ENCODE measurements around the gene TOLLIP.

Gene TOLLIP

DNA sequence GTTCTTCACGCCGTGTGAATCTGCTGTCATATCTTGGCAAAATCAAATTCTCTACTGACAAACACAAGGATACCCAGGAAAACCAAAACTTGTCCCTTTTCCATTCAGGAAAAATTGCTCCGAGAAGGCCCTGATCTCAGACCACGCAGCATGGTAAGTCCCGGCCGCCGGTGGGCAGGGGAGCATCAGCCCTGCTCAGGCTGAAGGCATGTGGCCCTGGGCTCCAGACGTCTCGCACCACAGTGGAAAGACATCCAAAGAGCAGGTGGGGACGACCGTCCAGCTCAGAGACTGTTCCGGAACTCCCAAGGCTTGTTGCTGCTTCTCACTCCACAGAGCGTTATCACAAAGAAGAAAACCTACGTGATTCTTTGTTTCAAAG lies 29.8 kb downstream of the TOLLIP start:
- H2AK5ac ChIP-seq (ENCODE audit: low read depth, low read length): no peak overlapping the region
- H3K27ac ChIP-seq (replicated peaks; ENCODE audit: low read length): no peak overlapping the region
- no peak overlapping the region for H3K18ac ChIP-seq (ENCODE audit: low read length)
- no peak overlapping the region for H2BK12ac ChIP-seq (ENCODE audit: low read length)
- H4K8ac ChIP-seq (ENCODE audit: low read depth, low read length): no peak overlapping the region
- H3K4me3 ChIP-seq (ENCODE audit: low read length in 2 of 2): no peak overlapping the region
- no CpG with 5 or more reads among the region's 14 CpGs for WGBS, 2 donors (ENCODE audit: extremely low coverage in 2 of 2, insufficient read length in 2 of 2, insufficient replicate concordance in 1 of 2)
- no peak overlapping the region for H2AFZ ChIP-seq (ENCODE audit: low read length)
- H3K36me3 ChIP-seq (replicated peaks in 1 of 2; ENCODE audit: control insufficient read depth in 2 of 2, insufficient read depth in 2 of 2, low read length in 2 of 2): peaks cover 15 to 75% of the 10 kb centered on the region in 2 donors
- no peak overlapping the region for H3K4me2 ChIP-seq (ENCODE audit: insufficient read depth, low read length, poor library complexity, severe bottlenecking)
- no peaks in the 10 kb centered on the region for H3K4me1 ChIP-seq (ENCODE audit: control insufficient read depth in 2 of 2, insufficient read depth in 1 of 2, low read depth in 1 of 2, low read length in 2 of 2)
- no peak overlapping the region for H3K4ac ChIP-seq (ENCODE audit: low read length)
- H2BK15ac ChIP-seq (ENCODE audit: low read length): no peak overlapping the region
- H2BK5ac ChIP-seq (ENCODE audit: low read length): no peak overlapping the region
- no peaks in the 10 kb centered on the region for H3K9me3 ChIP-seq (replicated peaks in 1 of 2; ENCODE audit: control insufficient read depth in 2 of 2, insufficient read depth in 1 of 2, low read depth in 1 of 2, low read length in 2 of 2)
- peak overlapping the region; percentile 65 for H3K23ac ChIP-seq (ENCODE audit: low read depth, low read length, poor library complexity)
- peak overlapping the region; percentile 21 for H3K9ac ChIP-seq (ENCODE audit: low read depth, low read length, poor library complexity)
- H4K91ac ChIP-seq (ENCODE audit: low read depth, low read length, poor library complexity): no peak overlapping the region
- H2BK120ac ChIP-seq (ENCODE audit: low read depth, low read length): no peak overlapping the region
- no peaks in the 10 kb centered on the region for H3K27me3 ChIP-seq (ENCODE audit: control insufficient read depth in 3 of 3, insufficient read depth in 3 of 3, low read depth in 1 of 3, low read length in 3 of 3)
- no peak overlapping the region for H3K14ac ChIP-seq (ENCODE audit: low read length)
- peaks cover 15% of the 10 kb centered on the region for H3K79me1 ChIP-seq (ENCODE audit: low read depth, low read length)
- no peak for DNase-seq (ENCODE audit: low spot score)

DNA sequence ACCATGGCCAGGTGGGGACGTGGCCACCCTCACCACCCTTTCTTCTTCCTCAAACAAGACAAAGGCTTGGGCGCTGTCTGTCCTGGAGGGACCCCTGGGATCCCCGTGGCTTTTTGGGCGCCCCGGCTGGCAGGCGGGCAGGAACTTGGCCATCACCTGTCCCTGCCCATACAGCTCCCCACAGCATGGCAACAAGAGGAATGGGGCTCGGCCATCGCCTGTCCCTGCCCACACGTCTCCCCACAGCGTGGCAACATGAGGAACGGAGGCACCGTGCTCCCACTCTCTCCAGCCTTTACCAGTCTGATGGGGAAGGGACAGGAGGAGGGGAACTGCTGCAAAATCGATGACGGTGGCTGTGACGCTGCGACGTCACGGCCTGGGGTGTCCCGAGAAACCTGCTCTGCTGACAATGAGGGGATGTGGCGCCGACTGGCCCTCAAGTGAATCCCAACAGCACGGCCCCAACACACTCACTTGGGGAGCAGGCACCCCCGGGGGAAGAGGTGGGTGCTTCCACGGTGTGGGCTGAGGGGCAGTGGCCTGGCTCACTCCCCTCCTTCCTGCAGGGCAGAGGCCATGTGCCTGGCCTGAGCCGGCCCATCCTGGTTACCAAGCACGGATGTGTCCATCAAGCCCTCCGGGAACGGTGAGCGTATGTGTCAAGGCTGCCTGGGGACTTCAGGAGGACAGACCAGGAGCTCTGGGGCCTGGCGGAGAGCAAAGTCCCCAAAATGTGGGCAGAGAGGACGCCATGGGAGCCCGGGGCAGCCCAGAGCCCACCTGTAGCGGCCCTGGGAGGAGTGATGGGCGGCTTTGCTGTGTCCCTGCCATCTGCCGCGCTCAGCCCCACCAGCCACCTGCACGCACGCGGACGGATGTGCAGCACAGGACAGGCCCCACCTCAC lies 30.4 kb downstream of the TOLLIP start:
- WGBS, 2 donors (ENCODE audit: extremely low coverage in 2 of 2, insufficient read length in 2 of 2, insufficient replicate concordance in 1 of 2): no CpG with 5 or more reads among the region's 40 CpGs
- Histone ChIP-seq H4K91ac (ENCODE audit: low read depth, low read length, poor library complexity) (no peak overlapping the region), H2BK12ac (ENCODE audit: low read length) (peak overlapping the region; percentile 58), H3K18ac (ENCODE audit: low read length) (peak overlapping the region; percentile 13), H3K9me3 (replicated peaks in 1 of 2; ENCODE audit: control insufficient read depth in 2 of 2, insufficient read depth in 1 of 2, low read depth in 1 of 2, low read length in 2 of 2) (no peaks in the 10 kb centered on the region), H2BK5ac (ENCODE audit: low read length) (no peak overlapping the region), H3K4me3 (ENCODE audit: low read length in 2 of 2) (peak overlapping the region in 1 of 2 donors; percentile 12), H3K4ac (ENCODE audit: low read length) (no peak overlapping the region), H2AFZ (ENCODE audit: low read length) (no peak overlapping the region), H3K9ac (ENCODE audit: low read depth, low read length, poor library complexity) (peak overlapping the region; percentile 80), H3K79me1 (ENCODE audit: low read depth, low read length) (peaks cover 14% of the 10 kb centered on the region), H2AK5ac (ENCODE audit: low read depth, low read length) (no peak overlapping the region), H3K23ac (ENCODE audit: low read depth, low read length, poor library complexity) (peak overlapping the region; percentile 65), H2BK120ac (ENCODE audit: low read depth, low read length) (no peak overlapping the region), H3K27me3 (ENCODE audit: control insufficient read depth in 3 of 3, insufficient read depth in 3 of 3, low read depth in 1 of 3, low read length in 3 of 3) (no peaks in the 10 kb centered on the region), H3K36me3 (replicated peaks in 1 of 2; ENCODE audit: control insufficient read depth in 2 of 2, insufficient read depth in 2 of 2, low read length in 2 of 2) (peaks cover 14 to 74% of the 10 kb centered on the region in 2 donors), H2BK15ac (ENCODE audit: low read length) (no peak overlapping the region), H3K27ac (replicated peaks; ENCODE audit: low read length) (no peak overlapping the region), H3K14ac (ENCODE audit: low read length) (peak overlapping the region; percentile 17), H3K4me1 (ENCODE audit: control insufficient read depth in 2 of 2, insufficient read depth in 1 of 2, low read depth in 1 of 2, low read length in 2 of 2) (no peaks in the 10 kb centered on the region), H3K4me2 (ENCODE audit: insufficient read depth, low read length, poor library complexity, severe bottlenecking) (no peak overlapping the region), H4K8ac (ENCODE audit: low read depth, low read length) (no peak overlapping the region)
- no peak for DNase-seq (ENCODE audit: low spot score)

DNA sequence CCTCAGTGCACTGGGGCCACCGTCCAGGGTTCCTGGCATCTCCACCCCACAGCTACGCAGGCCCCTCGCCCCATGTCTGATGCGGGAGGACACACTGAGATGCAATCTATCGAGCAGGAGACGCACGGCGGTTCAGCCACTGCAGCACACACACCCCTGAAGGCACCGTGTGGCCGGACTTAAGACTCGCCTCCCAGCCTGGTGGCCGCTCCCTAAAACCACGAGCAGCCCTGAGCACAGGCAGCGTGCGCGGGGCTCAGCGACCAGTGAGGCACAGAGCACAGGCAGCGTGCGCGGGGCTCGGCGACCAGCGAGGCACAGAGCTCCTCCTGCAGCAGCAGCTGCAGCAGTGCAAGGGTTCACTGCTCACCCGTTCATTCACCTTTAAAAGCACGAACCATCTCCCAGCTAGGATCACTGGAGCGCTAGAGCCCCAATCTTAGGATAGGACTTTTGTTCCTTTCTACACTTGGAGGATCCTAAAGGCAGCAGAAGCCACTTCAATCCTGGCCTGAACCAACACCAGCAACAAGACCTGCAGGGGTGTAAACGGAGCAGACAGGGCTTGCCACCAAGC lies 31.4 kb downstream of the TOLLIP start:
- no peak overlapping the region for H4K91ac ChIP-seq (ENCODE audit: low read depth, low read length, poor library complexity)

DNA sequence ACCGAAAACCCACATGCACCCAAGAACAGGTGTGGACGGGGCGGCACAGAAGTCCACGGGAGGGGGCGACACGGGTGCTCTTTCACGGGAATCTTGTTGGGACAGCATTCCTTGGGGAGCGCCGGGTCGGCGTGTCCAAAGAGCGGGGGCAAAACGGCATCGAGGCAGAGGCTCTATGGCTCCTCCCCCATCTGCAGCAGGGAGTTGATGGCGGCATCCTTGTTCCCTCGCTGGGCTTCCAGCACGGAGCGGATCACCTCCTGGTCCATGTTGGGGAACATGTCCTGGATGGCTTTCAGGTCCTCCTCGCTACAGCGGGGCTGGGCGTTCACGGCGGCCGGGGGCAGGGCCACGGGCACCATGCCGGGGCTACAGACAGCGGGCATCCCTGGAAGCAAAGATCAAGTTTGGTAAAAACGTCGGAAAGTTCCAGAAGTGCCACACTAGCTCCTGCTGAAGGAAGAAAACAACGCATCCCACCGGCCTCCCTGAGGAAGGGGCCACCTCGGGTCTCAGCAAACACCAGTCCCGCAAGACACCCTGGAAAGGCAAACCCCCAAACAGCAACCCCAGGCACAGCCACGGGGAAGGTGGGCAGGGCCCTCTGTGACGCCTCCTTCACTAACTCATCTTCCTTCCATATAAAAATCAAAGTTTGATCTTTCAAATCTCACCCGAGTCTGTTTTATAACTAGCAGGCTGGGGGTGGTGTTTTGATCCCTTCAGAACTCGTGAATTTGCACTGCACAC lies 32.4 kb downstream of the TOLLIP start:
- no peak overlapping the region for H3K27ac ChIP-seq (replicated peaks; ENCODE audit: low read length)

More for the DNA sequence above, 31.4 kb downstream of the TOLLIP start:
- Histone ChIP-seq H2AK5ac (ENCODE audit: low read depth, low read length) (no peak overlapping the region), H3K9ac (ENCODE audit: low read depth, low read length, poor library complexity) (peak overlapping the region; percentile 80), H3K79me1 (ENCODE audit: low read depth, low read length) (peaks cover 15% of the 10 kb centered on the region), H2BK5ac (ENCODE audit: low read length) (no peak overlapping the region), H3K18ac (ENCODE audit: low read length) (peak overlapping the region; percentile 8), H3K14ac (ENCODE audit: low read length) (peak overlapping the region; percentile 71), H3K23ac (ENCODE audit: low read depth, low read length, poor library complexity) (no peak overlapping the region), H3K4me1 (ENCODE audit: control insufficient read depth in 2 of 2, insufficient read depth in 1 of 2, low read depth in 1 of 2, low read length in 2 of 2) (no peaks in the 10 kb centered on the region), H2AFZ (ENCODE audit: low read length) (no peak overlapping the region), H2BK15ac (ENCODE audit: low read length) (no peak overlapping the region), H2BK12ac (ENCODE audit: low read length) (no peak overlapping the region), H3K27me3 (ENCODE audit: control insufficient read depth in 3 of 3, insufficient read depth in 3 of 3, low read depth in 1 of 3, low read length in 3 of 3) (no peaks in the 10 kb centered on the region), H3K36me3 (replicated peaks in 1 of 2; ENCODE audit: control insufficient read depth in 2 of 2, insufficient read depth in 2 of 2, low read length in 2 of 2) (peaks cover 14 to 71% of the 10 kb centered on the region in 2 donors), H3K4me3 (ENCODE audit: low read length in 2 of 2) (no peak overlapping the region), H3K4ac (ENCODE audit: low read length) (no peak overlapping the region), H3K4me2 (ENCODE audit: insufficient read depth, low read length, poor library complexity, severe bottlenecking) (no peak overlapping the region), H3K9me3 (replicated peaks in 1 of 2; ENCODE audit: control insufficient read depth in 2 of 2, insufficient read depth in 1 of 2, low read depth in 1 of 2, low read length in 2 of 2) (no peaks in the 10 kb centered on the region), H3K27ac (replicated peaks; ENCODE audit: low read length) (no peak overlapping the region), H4K8ac (ENCODE audit: low read depth, low read length) (no peak overlapping the region), H2BK120ac (ENCODE audit: low read depth, low read length) (no peak overlapping the region)
- DNase-seq (ENCODE audit: low spot score): no peak
- WGBS, 2 donors (ENCODE audit: extremely low coverage in 2 of 2, insufficient read length in 2 of 2, insufficient replicate concordance in 1 of 2): no CpG with 5 or more reads among the region's 27 CpGs

More for the DNA sequence above, 32.4 kb downstream of the TOLLIP start:
- Histone ChIP-seq H3K9ac (ENCODE audit: low read depth, low read length, poor library complexity) (no peak overlapping the region), H2BK12ac (ENCODE audit: low read length) (no peak overlapping the region), H3K23ac (ENCODE audit: low read depth, low read length, poor library complexity) (no peak overlapping the region), H4K8ac (ENCODE audit: low read depth, low read length) (peak overlapping the region; percentile 43), H3K4ac (ENCODE audit: low read length) (no peak overlapping the region), H2AK5ac (ENCODE audit: low read depth, low read length) (no peak overlapping the region), H3K9me3 (replicated peaks in 1 of 2; ENCODE audit: control insufficient read depth in 2 of 2, insufficient read depth in 1 of 2, low read depth in 1 of 2, low read length in 2 of 2) (no peaks in the 10 kb centered on the region), H2BK120ac (ENCODE audit: low read depth, low read length) (no peak overlapping the region), H3K4me3 (ENCODE audit: low read length in 2 of 2) (no peak overlapping the region), H3K4me1 (ENCODE audit: control insufficient read depth in 2 of 2, insufficient read depth in 1 of 2, low read depth in 1 of 2, low read length in 2 of 2) (no peaks in the 10 kb centered on the region), H3K79me1 (ENCODE audit: low read depth, low read length) (peaks cover 13% of the 10 kb centered on the region), H3K18ac (ENCODE audit: low read length) (no peak overlapping the region), H2AFZ (ENCODE audit: low read length) (no peak overlapping the region), H4K91ac (ENCODE audit: low read depth, low read length, poor library complexity) (no peak overlapping the region), H2BK5ac (ENCODE audit: low read length) (no peak overlapping the region), H3K4me2 (ENCODE audit: insufficient read depth, low read length, poor library complexity, severe bottlenecking) (no peak overlapping the region), H3K27me3 (ENCODE audit: control insufficient read depth in 3 of 3, insufficient read depth in 3 of 3, low read depth in 1 of 3, low read length in 3 of 3) (no peaks in the 10 kb centered on the region), H3K14ac (ENCODE audit: low read length) (no peak overlapping the region), H2BK15ac (ENCODE audit: low read length) (no peak overlapping the region), H3K36me3 (replicated peaks in 1 of 2; ENCODE audit: control insufficient read depth in 2 of 2, insufficient read depth in 2 of 2, low read length in 2 of 2) (peaks cover 14 to 68% of the 10 kb centered on the region in 2 donors)
- WGBS, 2 donors (ENCODE audit: extremely low coverage in 2 of 2, insufficient read length in 2 of 2, insufficient replicate concordance in 1 of 2): no CpG with 5 or more reads among the region's 37 CpGs
- no peak for DNase-seq (ENCODE audit: low spot score)
